ENCODE results near the gene CASZ1. TPM values are rescaled to one million over a fixed set of nuclear protein-coding genes. Genes with fewer than 3 reads are reported as not detected.

CASZ1 gene
- total RNA-seq, 4 donors from 2014 or later: 106 to 229 (median 160) TPM

DNA sequence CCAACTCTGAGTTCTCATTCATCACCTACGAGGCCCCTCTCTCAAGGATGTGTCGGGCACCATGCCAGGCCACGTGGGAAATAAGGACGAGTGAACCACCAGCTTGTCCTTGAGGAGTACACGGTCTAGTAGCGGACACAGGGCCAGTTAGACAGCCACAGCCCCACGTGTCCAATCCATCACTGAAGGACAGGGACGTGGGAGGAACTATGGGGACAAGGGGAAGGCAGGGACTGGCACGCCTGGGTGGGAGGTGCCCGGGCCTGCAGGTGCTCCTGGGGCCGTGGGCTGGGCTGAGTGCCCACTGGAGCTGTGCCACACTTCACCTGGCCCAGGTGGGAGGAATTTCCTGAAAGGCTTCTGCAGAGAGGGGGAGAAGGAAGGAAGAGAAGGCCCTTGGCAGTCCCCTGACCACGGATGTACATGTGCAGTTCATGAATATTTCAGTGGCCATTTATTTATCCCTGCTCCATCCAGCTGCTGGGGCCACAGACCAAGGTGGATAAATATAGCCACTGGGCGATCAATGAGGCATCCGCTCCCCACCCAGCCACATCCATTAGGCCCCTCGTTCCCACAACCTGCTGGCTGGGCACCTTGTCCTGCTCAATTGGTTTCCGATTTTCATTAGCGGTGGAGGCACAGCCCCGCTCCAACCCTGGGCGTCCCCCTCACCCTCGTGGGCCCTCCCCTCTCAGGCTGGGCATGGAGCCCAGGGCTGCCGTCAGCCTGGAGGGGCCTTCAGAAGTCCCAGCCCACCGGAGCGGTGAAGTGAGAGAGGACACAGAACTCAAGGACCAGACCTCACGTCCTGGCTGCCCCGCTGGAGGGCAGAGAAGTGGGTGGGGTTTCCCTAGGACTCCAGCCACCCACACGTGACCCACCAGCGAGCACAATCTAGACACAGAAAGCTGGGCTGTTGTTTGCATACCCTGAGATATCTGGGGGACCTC lies 59.5 kb downstream of the CASZ1 start:
- H3K27ac ChIP-seq: peak overlapping the region; percentile 58
- peaks cover 20% of the 10 kb centered on the region for H3K27me3 ChIP-seq
- 35% methylated on average over 24 of the region's 27 CpGs for WGBS
- TF ChIP-seq EP300 (IDR thresholded peaks at IDR 0.05) (no peak), POLR2AphosphoS5 (IDR thresholded peaks at IDR 0.05) (no peak), POLR2A (IDR thresholded peaks at IDR 0.05) (no peak)
- TF ChIP-seq, protein P1, sequence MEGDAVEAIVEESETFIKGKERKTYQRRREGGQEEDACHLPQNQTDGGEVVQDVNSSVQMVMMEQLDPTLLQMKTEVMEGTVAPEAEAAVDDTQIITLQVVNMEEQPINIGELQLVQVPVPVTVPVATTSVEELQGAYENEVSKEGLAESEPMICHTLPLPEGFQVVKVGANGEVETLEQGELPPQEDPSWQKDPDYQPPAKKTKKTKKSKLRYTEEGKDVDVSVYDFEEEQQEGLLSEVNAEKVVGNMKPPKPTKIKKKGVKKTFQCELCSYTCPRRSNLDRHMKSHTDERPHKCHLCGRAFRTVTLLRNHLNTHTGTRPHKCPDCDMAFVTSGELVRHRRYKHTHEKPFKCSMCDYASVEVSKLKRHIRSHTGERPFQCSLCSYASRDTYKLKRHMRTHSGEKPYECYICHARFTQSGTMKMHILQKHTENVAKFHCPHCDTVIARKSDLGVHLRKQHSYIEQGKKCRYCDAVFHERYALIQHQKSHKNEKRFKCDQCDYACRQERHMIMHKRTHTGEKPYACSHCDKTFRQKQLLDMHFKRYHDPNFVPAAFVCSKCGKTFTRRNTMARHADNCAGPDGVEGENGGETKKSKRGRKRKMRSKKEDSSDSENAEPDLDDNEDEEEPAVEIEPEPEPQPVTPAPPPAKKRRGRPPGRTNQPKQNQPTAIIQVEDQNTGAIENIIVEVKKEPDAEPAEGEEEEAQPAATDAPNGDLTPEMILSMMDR (IDR thresholded peaks at IDR 0.05): no peak
- H3K4me1 ChIP-seq: peaks cover 48% of the 10 kb centered on the region
- no peak overlapping the region for H3K4me3 ChIP-seq
- DNase-seq (ENCODE audit: low spot score in 2 of 2): no peak
- H3K9me3 ChIP-seq: no peaks in the 10 kb centered on the region
- H3K36me3 ChIP-seq: no peaks in the 10 kb centered on the region

DNA sequence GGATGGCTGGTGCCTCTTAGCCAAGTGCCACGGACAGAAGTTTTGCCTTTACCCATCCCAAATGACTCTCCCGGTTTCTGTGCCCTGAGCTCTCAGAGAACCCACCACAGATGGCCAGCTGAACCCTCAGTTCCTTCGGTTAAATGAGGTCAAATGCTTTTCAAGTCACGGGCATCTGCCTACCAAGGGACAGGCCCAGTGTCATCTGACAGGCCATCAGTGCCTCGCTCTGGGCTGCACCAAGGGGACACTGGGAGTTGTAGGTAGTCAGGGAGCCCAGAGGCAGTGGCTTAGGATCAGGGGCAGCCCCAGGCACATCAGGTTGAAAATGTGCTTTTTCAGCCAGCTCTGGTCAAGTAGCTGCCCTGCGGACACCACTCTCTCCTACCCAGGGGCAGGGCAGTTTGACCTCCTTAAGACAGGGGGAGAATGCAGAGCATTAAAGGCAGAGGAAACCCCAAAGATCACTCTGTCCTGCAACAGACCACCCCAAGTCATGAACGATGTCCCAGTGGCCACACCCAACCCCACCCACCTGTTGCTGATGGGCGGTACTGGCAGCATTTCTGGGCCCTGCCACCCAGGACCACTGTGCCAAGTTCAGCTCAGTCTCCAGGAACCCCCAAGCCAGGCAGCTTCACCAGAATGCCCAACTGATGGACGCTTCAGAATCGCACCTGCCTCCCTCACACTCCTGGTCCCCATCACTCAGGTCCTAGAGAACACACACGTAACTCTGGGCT lies 60.7 kb downstream of the CASZ1 start:
- Histone ChIP-seq H3K36me3 (no peaks in the 10 kb centered on the region), H3K27ac (no peak overlapping the region), H3K4me3 (no peak overlapping the region), H3K4me1 (peaks cover 48% of the 10 kb centered on the region), H3K27me3 (peaks cover 20% of the 10 kb centered on the region), H3K9me3 (no peaks in the 10 kb centered on the region)
- 65% methylated on average over 5 of the region's 11 CpGs for WGBS
- TF ChIP-seq, protein P1 (IDR thresholded peaks at IDR 0.05): no peak
- TF ChIP-seq POLR2A (IDR thresholded peaks at IDR 0.05) (no peak), POLR2AphosphoS5 (IDR thresholded peaks at IDR 0.05) (no peak), EP300 (IDR thresholded peaks at IDR 0.05) (no peak)
- no peak for DNase-seq (ENCODE audit: low spot score in 2 of 2)

DNA sequence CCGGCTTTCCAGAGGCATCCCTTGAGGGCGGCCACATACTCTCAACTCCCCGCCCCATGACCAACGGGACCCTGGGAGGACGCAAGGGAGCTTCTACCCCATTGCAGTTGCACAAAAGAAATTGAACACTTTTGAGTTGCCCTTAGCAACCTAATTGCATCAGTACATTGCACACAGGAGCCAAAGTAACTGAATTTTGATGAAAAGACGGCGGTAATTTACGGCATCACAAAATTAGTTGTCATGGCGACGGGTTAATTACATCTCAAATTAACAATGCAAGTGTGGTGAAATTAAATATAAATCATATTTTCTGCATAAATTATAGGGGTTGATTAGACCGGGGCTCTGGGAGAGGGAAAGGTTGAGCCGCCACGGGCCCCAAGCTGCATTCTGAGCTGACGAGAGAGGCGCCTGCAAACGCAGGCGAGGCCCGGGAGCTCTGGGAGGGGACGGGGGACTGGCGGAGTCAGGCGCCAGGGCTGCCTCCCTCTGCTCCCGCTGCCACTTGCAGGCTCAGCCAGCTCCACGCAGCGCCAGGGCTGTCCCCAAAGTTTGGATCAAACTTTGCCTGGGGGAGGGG lies 61.4 kb downstream of the CASZ1 start:
- peak overlapping the region; percentile 5 for H3K27ac ChIP-seq
- no peak for DNase-seq (ENCODE audit: low spot score in 2 of 2)
- H3K4me3 ChIP-seq: no peak overlapping the region
- WGBS: 48% methylated on average over 18 of the region's 24 CpGs
- no peaks in the 10 kb centered on the region for H3K36me3 ChIP-seq
- TF ChIP-seq POLR2A (IDR thresholded peaks at IDR 0.05) (no peak), EP300 (IDR thresholded peaks at IDR 0.05) (no peak), POLR2AphosphoS5 (IDR thresholded peaks at IDR 0.05) (no peak)
- TF ChIP-seq, protein P1 (IDR thresholded peaks at IDR 0.05): no peak
- peaks cover 20% of the 10 kb centered on the region for H3K27me3 ChIP-seq
- H3K4me1 ChIP-seq: peaks cover 48% of the 10 kb centered on the region
- H3K9me3 ChIP-seq: no peaks in the 10 kb centered on the region

DNA sequence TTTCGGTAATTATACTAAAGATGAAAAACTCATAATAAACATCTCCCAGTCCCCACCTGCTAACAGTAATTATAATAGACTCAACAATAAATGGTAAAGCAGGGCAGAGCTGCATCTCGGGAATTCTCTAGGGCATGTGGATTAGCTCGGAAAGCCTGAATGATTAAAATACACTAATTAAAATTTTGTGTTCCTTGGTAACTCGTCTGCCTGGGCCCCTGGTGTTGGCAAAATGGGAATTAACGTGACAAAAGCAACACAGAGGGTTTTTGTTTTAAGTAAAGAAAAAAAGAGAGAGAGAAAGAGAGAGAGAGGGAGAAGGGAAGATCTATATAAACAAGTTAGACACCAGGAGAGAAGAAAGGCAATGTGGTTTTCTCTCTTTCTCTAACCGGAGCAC lies 62.1 kb downstream of the CASZ1 start:
- Histone ChIP-seq H3K27ac (no peak overlapping the region), H3K4me1 (peaks cover 48% of the 10 kb centered on the region)
- 55% methylated on average over 6 of the region's 6 CpGs for WGBS

More for the DNA sequence above, 62.1 kb downstream of the CASZ1 start:
- no peak for DNase-seq (ENCODE audit: low spot score in 2 of 2)
- H3K4me3 ChIP-seq: no peak overlapping the region
- no peaks in the 10 kb centered on the region for H3K36me3 ChIP-seq
- no peaks in the 10 kb centered on the region for H3K9me3 ChIP-seq
- TF ChIP-seq, protein P1 (IDR thresholded peaks at IDR 0.05): no peak
- TF ChIP-seq EP300 (IDR thresholded peaks at IDR 0.05) (no peak), POLR2AphosphoS5 (IDR thresholded peaks at IDR 0.05) (no peak), POLR2A (IDR thresholded peaks at IDR 0.05) (no peak)
- H3K27me3 ChIP-seq: peaks cover 21% of the 10 kb centered on the region
